Panc1 (cell line): ENCODE results near the gene OR6V1.

Experiments
- POLR2AphosphoS5 ChIP-seq: IDR thresholded peaks from 2 replicates; pipeline ENCODE4 v1.6.1; 2012; ENCODE audit warnings: mild to moderate bottlenecking, low read depth, low read length, moderate library complexity
- TF ChIP-seq, protein P1 (sequence below): fragments of 450-650 bp; IDR thresholded peaks from 2 replicates; pipeline ENCODE4 v1.5.1; 2017; ENCODE audit warnings: mild to moderate bottlenecking
- TF ChIP-seq, protein P2 (sequence below), 2 experiments: IDR thresholded peaks; 2 replicates each; pipeline ENCODE4 v1.6.1; 2011 to 2012; ENCODE audit warnings: low read depth in 2 of 2, control low read depth in 1 of 2, low read length in 1 of 2, mild to moderate bottlenecking in 1 of 2, moderate library complexity in 1 of 2; ENCODE audit not compliant: insufficient read depth in 1 of 2

DNA sequence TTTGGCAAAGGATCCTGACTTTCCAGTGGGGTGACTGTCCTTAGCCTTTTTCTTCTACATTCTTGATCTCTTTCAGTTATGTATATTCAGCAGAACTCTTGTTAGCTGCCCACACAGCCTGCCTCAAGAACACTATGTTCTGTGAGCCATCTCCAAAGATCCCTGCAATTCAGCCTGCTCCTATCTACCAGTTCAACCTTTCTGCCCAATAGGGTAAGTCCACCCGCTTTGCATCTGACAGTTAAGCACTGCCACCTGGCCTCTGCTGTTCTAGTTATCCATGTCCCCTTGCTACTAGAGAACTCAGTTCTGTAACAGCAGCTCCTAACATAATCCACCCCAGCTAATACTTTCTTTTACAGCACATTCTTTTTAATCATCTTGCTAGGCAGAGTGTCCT lies 38.7 kb upstream of the OR6V1 start:
- TF ChIP-seq, protein P1, sequence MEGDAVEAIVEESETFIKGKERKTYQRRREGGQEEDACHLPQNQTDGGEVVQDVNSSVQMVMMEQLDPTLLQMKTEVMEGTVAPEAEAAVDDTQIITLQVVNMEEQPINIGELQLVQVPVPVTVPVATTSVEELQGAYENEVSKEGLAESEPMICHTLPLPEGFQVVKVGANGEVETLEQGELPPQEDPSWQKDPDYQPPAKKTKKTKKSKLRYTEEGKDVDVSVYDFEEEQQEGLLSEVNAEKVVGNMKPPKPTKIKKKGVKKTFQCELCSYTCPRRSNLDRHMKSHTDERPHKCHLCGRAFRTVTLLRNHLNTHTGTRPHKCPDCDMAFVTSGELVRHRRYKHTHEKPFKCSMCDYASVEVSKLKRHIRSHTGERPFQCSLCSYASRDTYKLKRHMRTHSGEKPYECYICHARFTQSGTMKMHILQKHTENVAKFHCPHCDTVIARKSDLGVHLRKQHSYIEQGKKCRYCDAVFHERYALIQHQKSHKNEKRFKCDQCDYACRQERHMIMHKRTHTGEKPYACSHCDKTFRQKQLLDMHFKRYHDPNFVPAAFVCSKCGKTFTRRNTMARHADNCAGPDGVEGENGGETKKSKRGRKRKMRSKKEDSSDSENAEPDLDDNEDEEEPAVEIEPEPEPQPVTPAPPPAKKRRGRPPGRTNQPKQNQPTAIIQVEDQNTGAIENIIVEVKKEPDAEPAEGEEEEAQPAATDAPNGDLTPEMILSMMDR, result no peak
- TF ChIP-seq, protein P2, sequence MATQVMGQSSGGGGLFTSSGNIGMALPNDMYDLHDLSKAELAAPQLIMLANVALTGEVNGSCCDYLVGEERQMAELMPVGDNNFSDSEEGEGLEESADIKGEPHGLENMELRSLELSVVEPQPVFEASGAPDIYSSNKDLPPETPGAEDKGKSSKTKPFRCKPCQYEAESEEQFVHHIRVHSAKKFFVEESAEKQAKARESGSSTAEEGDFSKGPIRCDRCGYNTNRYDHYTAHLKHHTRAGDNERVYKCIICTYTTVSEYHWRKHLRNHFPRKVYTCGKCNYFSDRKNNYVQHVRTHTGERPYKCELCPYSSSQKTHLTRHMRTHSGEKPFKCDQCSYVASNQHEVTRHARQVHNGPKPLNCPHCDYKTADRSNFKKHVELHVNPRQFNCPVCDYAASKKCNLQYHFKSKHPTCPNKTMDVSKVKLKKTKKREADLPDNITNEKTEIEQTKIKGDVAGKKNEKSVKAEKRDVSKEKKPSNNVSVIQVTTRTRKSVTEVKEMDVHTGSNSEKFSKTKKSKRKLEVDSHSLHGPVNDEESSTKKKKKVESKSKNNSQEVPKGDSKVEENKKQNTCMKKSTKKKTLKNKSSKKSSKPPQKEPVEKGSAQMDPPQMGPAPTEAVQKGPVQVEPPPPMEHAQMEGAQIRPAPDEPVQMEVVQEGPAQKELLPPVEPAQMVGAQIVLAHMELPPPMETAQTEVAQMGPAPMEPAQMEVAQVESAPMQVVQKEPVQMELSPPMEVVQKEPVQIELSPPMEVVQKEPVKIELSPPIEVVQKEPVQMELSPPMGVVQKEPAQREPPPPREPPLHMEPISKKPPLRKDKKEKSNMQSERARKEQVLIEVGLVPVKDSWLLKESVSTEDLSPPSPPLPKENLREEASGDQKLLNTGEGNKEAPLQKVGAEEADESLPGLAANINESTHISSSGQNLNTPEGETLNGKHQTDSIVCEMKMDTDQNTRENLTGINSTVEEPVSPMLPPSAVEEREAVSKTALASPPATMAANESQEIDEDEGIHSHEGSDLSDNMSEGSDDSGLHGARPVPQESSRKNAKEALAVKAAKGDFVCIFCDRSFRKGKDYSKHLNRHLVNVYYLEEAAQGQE (IDR thresholded peaks at IDR 0.05; ENCODE audit: insufficient read depth in 1 of 2, low read depth in 2 of 2, low read length in 1 of 2), result no peak
- no peak for TF ChIP-seq POLR2AphosphoS5
